ENCODE results near the gene PBLD.
"Not testable (repeated sequence)": the region's sequence is repeated elsewhere in the genome, so short reads cannot be mapped to it uniquely, and the experiment has no call there.

Gene PBLD

GRCh38 chr10:68284062-68285001 is 48.4 kb downstream of the PBLD start:
- in situ Hi-C loops (cut with MboI; ENCODE audit: low sequenced_read_pairs): no loop called here

GRCh38 chr10:68280758-68281157 is 52.0 kb downstream of the PBLD start:
- in situ Hi-C loops (cut with MboI; ENCODE audit: low sequenced_read_pairs): no loop called here

GRCh38 chr10:68278906-68279753 is 53.6 kb downstream of the PBLD start:
- in situ Hi-C loops (cut with MboI; ENCODE audit: low sequenced_read_pairs): not testable (repeated sequence)

GRCh38 chr10:68277814-68278213 is 54.9 kb downstream of the PBLD start:
- in situ Hi-C loops (cut with MboI; ENCODE audit: low sequenced_read_pairs): not testable (repeated sequence)

- in situ Hi-C loops (cut with MboI; ENCODE audit: low sequenced_read_pairs): no loop called here
These were observed 56.5 kb downstream of the PBLD start for GRCh38 chr10:68276224-68276623.

- in situ Hi-C loops (cut with MboI; ENCODE audit: low sequenced_read_pairs): no loop called here
These were observed 57.1 kb downstream of the PBLD start for GRCh38 chr10:68275600-68276126.

- in situ Hi-C loops (cut with MboI; ENCODE audit: low sequenced_read_pairs): no loop called here
These were observed 59.9 kb downstream of the PBLD start for GRCh38 chr10:68272833-68273232.

GRCh38 chr10:68271196-68271882 is 61.4 kb downstream of the PBLD start:
- in situ Hi-C loops (cut with MboI; ENCODE audit: low sequenced_read_pairs): no loop called here

GRCh38 chr10:68269562-68270290 is 63.0 kb downstream of the PBLD start:
- in situ Hi-C loops (cut with MboI; ENCODE audit: low sequenced_read_pairs): no loop called here

- in situ Hi-C loops (cut with MboI; ENCODE audit: low sequenced_read_pairs): no loop called here
These were observed 71.4 kb downstream of the PBLD start for GRCh38 chr10:68261132-68261856.

GRCh38 chr10:68253346-68253745 is 79.4 kb downstream of the PBLD start:
- in situ Hi-C loops (cut with MboI; ENCODE audit: low sequenced_read_pairs): no loop called here

- in situ Hi-C loops (cut with MboI; ENCODE audit: low sequenced_read_pairs): no loop called here
These were observed 80.9 kb downstream of the PBLD start for GRCh38 chr10:68251625-68252495.

GRCh38 chr10:68251151-68251550 is 81.6 kb downstream of the PBLD start:
- in situ Hi-C loops (cut with MboI; ENCODE audit: low sequenced_read_pairs): no loop called here

- in situ Hi-C loops (cut with MboI; ENCODE audit: low sequenced_read_pairs): no loop called here
These were observed 83.4 kb downstream of the PBLD start for GRCh38 chr10:68249297-68249696.

GRCh38 chr10:68247931-68248330 is 84.8 kb downstream of the PBLD start:
- in situ Hi-C loops (cut with MboI; ENCODE audit: low sequenced_read_pairs): no loop called here

GRCh38 chr10:68246397-68246796 is 86.3 kb downstream of the PBLD start:
- in situ Hi-C loops (cut with MboI; ENCODE audit: low sequenced_read_pairs): not testable (repeated sequence)

GRCh38 chr10:68242051-68242450 is 90.7 kb downstream of the PBLD start:
- in situ Hi-C loops (cut with MboI; ENCODE audit: low sequenced_read_pairs): no loop called here

- in situ Hi-C loops (cut with MboI; ENCODE audit: low sequenced_read_pairs): no loop called here
These were observed 93.1 kb downstream of the PBLD start for GRCh38 chr10:68239596-68240150.
